Measurements from ENCODE around the gene CHST15.
A peak's percentile ranks its signal among the peaks of the same experiment; 100 is the strongest.

The CHST15 gene

DNA sequence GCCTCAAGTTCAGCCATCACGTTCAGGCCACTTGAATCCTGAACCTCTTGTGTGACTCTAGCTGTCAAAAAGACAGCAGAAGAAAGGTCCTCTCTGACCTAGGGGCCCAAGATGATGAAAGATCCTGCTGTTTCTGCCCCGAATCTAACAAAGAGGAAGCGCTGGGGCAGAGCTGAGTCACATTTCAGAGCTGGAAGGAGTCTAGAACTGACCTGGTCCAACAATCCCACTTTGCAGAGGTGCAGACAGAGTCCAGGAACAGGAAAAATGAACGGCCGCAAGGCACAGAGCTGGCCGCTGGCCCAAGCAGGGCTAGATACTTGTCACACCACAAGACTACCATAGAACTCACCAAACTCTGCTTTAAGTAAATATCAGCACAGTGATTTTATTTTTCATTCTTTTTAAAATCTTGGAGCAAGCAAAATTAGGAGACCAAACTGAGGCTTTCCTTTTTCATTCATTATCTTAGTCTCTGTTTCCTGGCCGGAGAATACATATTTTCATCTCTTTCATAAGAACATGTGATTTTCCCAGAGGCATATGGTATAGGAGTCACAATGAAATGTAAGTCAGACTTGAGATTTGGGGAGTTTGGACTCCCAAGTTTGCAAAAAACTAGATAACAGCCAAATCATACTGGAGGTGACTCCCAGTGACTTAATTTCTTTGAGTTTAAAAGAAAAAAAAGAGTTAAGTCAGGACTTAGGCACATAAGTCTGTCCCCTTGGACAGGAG is 52.8 kb downstream of the CHST15 start:
- peaks cover 90% of the 10 kb centered on the region for H3K36me3 ChIP-seq
- H3K9me3 ChIP-seq, result no peaks in the 10 kb centered on the region
- H3K4me3 ChIP-seq (ENCODE audit: low read depth in 1 of 2, low read length in 1 of 2), result peak overlapping the region; percentile 16 to 44
- H3K27ac ChIP-seq, result peak overlapping the region; percentile 93
- TF ChIP-seq, protein P1, sequence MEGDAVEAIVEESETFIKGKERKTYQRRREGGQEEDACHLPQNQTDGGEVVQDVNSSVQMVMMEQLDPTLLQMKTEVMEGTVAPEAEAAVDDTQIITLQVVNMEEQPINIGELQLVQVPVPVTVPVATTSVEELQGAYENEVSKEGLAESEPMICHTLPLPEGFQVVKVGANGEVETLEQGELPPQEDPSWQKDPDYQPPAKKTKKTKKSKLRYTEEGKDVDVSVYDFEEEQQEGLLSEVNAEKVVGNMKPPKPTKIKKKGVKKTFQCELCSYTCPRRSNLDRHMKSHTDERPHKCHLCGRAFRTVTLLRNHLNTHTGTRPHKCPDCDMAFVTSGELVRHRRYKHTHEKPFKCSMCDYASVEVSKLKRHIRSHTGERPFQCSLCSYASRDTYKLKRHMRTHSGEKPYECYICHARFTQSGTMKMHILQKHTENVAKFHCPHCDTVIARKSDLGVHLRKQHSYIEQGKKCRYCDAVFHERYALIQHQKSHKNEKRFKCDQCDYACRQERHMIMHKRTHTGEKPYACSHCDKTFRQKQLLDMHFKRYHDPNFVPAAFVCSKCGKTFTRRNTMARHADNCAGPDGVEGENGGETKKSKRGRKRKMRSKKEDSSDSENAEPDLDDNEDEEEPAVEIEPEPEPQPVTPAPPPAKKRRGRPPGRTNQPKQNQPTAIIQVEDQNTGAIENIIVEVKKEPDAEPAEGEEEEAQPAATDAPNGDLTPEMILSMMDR (IDR thresholded peaks at IDR 0.05), result no peak
- H3K27me3 ChIP-seq, result no peaks in the 10 kb centered on the region
- H3K4me1 ChIP-seq (ENCODE audit: control insufficient read depth in 1 of 2, insufficient read depth in 1 of 2, low read depth in 1 of 2, low read length in 1 of 2), result peaks cover 80 to 88% of the 10 kb centered on the region in 2 experiments

DNA sequence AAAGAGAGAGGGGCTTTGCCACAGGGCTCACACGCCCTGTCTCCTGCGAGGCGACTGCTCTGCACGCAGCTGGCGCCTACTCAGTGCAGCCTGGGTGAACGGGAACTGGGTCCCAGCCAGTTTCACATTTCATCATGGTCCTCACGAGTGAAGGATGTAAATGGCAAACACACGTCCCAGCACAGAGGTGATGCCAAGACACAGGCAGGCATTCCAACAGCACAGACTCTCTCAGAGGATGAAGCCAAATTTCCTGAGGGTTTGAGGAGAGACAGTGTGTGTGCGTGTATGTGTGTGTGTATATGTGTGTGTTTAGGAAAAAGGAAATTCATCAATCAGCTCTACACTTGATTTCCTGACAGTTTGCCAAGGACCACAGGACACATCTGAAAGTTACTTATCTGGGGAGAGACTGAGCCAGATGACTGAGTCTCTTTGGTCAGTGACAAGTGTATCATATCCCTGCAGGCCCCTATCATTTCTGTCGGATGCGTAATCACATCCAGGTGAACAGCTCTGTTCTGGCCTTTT is 53.9 kb downstream of the CHST15 start:
- TF ChIP-seq, protein P1 (IDR thresholded peaks at IDR 0.05), result no peak
- Histone ChIP-seq H3K9me3 (no peaks in the 10 kb centered on the region), H3K36me3 (peaks cover 81% of the 10 kb centered on the region), H3K27me3 (no peaks in the 10 kb centered on the region), H3K4me1 (ENCODE audit: control insufficient read depth in 1 of 2, insufficient read depth in 1 of 2, low read depth in 1 of 2, low read length in 1 of 2) (peaks cover 90 to 98% of the 10 kb centered on the region in 2 experiments), H3K27ac (peak overlapping the region; percentile 93), H3K4me3 (ENCODE audit: low read depth in 1 of 2, low read length in 1 of 2) (peak overlapping the region in 1 of 2 experiments; percentile 20)

DNA sequence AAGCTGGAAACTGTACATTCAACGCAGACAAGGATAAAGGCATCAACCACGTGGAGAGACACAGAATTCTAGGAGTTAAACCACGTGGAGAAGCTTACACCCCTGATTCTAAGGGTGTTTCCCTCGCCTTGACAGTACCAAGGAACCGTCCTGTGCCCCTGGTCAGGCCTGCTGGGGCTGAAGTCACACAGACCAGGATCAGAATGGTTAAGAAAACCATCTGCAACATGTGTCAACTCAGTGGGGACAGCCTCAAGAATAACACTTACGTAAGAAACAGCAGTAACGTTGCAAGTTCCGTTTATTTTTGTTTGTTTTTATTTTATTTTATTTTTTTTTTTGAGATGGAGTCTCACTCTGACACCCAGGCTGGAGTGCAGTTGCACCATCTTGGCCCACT is 55.6 kb downstream of the CHST15 start:
- peaks cover 98 to 99% of the 10 kb centered on the region in 2 experiments for H3K4me1 ChIP-seq (ENCODE audit: control insufficient read depth in 1 of 2, insufficient read depth in 1 of 2, low read depth in 1 of 2, low read length in 1 of 2)
- TF ChIP-seq, protein P1 (IDR thresholded peaks at IDR 0.05), result no peak

GRCh38 chr10:124037286-124037685 is 56.1 kb downstream of the CHST15 start:
- no peaks in the 10 kb centered on the region for H3K9me3 ChIP-seq
- H3K27ac ChIP-seq, result peak overlapping the region; percentile 93
- H3K27me3 ChIP-seq, result no peaks in the 10 kb centered on the region
- TF ChIP-seq, protein P1 (IDR thresholded peaks at IDR 0.05), result no peak
- peaks cover 94 to 97% of the 10 kb centered on the region in 2 experiments for H3K4me1 ChIP-seq (ENCODE audit: control insufficient read depth in 1 of 2, insufficient read depth in 1 of 2, low read depth in 1 of 2, low read length in 1 of 2)
- peak overlapping the region; percentile 34 to 51 for H3K4me3 ChIP-seq (ENCODE audit: low read depth in 1 of 2, low read length in 1 of 2)
- H3K36me3 ChIP-seq, result peaks cover 80% of the 10 kb centered on the region

More for the DNA sequence above, 55.6 kb downstream of the CHST15 start:
- peak overlapping the region; percentile 34 to 51 for H3K4me3 ChIP-seq (ENCODE audit: low read depth in 1 of 2, low read length in 1 of 2)
- no peaks in the 10 kb centered on the region for H3K9me3 ChIP-seq
- no peaks in the 10 kb centered on the region for H3K27me3 ChIP-seq
- peaks cover 81% of the 10 kb centered on the region for H3K36me3 ChIP-seq
- H3K27ac ChIP-seq, result peak overlapping the region; percentile 93

DNA sequence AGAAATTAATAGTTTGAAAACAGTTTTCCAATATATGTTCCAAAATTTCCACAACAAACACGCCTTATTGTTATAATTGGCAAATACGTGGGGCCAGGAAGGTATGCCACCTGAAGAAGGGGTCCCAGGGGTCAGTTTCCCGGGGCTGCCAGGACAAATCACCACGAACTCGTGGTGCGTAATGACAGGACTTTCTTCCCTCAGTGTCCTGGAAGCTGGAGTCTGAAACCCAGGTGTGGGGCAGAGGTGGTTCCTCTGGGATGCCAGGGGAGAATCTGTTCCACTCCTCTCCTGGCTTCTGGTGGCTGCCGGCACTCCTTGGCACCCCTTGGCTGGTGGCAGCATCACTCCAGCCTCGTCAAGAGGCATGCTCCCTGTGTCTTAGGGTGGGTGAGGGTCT is 56.7 kb downstream of the CHST15 start:
- H3K9me3 ChIP-seq, result no peaks in the 10 kb centered on the region
- H3K27ac ChIP-seq, result peak overlapping the region; percentile 93
- peaks cover 80% of the 10 kb centered on the region for H3K36me3 ChIP-seq
- peaks cover 89 to 94% of the 10 kb centered on the region in 2 experiments for H3K4me1 ChIP-seq (ENCODE audit: control insufficient read depth in 1 of 2, insufficient read depth in 1 of 2, low read depth in 1 of 2, low read length in 1 of 2)
- peak overlapping the region; percentile 3 to 51 for H3K4me3 ChIP-seq (ENCODE audit: low read depth in 1 of 2, low read length in 1 of 2)
- H3K27me3 ChIP-seq, result no peaks in the 10 kb centered on the region
- TF ChIP-seq, protein P1 (IDR thresholded peaks at IDR 0.05), result no peak
